8988T (cell line): ENCODE results near the gene KRTAP10-1.
"Not testable (repeated sequence)": the region's sequence is repeated elsewhere in the genome, so short reads cannot be mapped to it uniquely, and the experiment has no call there.

Experiments used
- DNase-seq: peaks from one replicate; pipeline ENCODE4 v3.0.0; 2011

Gene KRTAP10-1

GRCh38 chr21:44539991-44540666 is at the start of gene KRTAP10-1:
Gene KRTAP10-1, minus strand, starts transcription at chr21:44540195. Its CDS starts 45 bp downstream, at chr21:44540150.
- DNase-seq, result no peak

DNA sequence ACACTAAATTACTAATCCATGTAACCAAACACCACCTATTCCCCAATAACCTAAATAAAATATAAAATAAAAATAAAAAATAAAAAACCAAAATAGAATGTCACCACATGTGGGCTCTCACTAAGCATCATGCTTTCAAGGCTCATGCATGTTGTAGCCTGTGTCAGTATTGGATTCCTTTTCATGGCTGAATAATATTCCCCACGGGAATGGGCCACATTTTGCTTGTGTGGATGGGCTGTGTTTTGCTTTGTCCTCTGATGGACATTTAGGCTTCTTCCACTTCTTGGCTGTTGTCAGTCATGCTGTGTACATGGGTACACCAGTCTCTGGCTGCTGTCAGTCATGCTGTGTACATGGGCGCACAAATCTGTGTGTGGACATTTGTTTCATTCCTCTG is 49.1 kb upstream of the KRTAP10-1 start:
- no peak for DNase-seq

GRCh38 chr21:44585892-44586291 is 45.9 kb upstream of the KRTAP10-1 start:
- DNase-seq, result no peak

GRCh38 chr21:44583800-44584147 is 43.8 kb upstream of the KRTAP10-1 start:
- DNase-seq, result no peak

- no peak for DNase-seq
Measured at GRCh38 chr21:44583089-44583799, 43.2 kb upstream of the KRTAP10-1 start.

DNA sequence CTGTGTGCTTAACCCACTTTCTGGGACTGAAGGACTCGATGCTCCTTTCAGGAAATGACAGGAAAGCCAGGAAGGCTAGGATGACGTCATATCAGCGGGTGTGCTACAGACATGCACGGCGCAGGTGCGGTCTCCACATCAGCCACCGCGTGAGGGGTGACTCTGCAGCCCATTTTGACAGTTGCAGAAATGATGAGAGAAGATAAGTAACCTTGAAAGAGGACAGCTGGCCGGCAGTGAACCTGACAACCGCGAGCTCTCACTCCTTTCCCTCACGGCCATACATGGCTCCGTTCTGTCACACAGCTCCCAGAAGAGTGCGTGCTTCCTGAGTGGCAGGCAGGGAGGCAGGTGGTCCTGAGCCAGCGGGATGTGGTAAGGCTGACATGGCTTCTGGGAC is 42.1 kb upstream of the KRTAP10-1 start:
- DNase-seq, result no peak

- no peak for DNase-seq
Measured at GRCh38 chr21:44581158-44581557, 41.2 kb upstream of the KRTAP10-1 start.

DNA sequence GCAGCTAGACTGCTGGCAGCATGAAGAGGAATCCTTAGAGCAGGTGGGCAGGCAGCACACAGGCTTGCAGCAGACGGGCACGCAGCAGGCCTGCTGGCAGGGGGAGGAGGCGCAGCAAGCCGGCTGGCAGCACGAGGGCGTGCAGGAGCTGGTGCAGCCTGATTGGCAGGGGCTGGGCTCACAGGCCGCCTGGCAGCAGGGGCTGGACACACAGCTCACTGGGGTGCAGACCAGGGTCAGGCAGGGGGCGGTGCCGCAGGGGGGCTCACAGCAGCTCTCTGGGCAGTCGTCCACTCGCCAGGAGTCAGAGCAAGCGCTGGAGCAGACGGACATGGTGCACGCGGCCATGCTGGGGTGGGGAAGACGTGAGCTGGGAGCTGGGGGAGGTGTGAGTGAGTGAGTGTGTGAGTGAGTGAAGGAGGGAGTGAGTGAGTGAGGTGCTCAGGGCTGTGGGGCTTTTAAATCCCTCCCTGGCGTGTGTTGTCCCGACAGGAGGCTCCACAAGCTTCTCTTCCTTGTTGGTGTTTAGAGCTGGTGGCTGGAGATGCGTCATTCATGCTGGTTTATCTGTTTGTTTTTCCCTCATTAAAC is 40.3 kb upstream of the KRTAP10-1 start, which contains the start of gene KRTAP10-5:
TSS of gene KRTAP10-5 (minus strand) at position 374 of the 591 bp plus-strand sequence. CDS start at position 348, 26 bp downstream.
- DNase-seq, result not testable (repeated sequence)

DNA sequence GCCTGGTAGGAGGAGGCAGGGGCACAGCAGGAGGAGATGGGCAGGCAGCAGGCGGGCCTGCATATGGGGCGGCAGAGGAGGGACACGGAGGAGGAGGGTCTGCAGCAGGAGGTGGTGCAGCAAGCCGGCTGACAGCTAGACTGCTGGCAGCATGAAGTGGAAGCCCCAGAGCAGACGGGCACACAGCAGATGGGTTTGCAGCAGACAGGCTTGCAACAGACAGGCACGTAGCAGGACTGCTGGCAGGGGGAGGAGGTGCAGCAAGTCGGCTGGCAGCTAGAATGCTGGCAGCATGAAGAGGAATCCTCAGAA is 39.8 kb upstream of the KRTAP10-1 start:
- DNase-seq, result no peak

DNA sequence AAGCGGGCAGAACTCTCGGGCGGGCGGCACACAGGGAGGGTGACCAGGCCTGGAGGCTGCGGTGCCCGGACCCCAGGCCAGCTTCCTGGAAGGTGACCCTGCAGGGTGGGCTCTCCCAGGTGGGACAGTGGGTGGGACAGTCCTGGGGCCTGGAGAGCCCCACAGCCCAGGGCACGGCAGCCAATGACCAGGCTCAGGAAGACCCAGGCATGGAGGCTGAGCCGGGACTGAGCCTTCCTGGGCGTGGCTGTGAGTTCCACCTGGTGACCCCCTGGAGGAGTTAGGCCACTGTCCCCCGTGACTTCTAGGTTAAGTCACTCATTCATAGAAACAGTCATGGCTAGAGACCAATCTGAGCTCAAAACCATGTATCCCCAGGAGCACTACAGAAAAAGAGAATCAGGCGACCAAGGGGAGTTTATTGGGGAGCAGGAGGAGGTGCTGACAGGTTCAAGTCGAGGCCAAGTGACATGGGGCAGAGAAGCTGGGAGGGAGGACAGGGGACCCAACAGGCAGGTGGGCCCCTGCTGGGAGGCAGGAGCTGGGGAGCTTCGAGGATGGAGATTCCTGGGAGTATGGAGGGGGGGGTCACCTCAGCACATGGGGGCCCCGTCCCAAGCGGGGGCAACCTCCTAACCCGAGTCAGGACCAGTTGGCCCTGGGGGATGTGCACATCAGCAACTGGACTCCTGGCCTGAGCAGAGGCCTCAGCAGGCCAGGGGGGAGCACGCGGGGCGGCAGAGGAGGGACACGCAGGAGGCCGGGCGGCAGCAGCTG is 39.2 kb upstream of the KRTAP10-1 start:
- DNase-seq, result no peak

- no peak for DNase-seq
Measured at GRCh38 chr21:44578371-44579055, 38.5 kb upstream of the KRTAP10-1 start.

- no peak for DNase-seq
Measured at GRCh38 chr21:44576025-44576420, 36.0 kb upstream of the KRTAP10-1 start.

DNA sequence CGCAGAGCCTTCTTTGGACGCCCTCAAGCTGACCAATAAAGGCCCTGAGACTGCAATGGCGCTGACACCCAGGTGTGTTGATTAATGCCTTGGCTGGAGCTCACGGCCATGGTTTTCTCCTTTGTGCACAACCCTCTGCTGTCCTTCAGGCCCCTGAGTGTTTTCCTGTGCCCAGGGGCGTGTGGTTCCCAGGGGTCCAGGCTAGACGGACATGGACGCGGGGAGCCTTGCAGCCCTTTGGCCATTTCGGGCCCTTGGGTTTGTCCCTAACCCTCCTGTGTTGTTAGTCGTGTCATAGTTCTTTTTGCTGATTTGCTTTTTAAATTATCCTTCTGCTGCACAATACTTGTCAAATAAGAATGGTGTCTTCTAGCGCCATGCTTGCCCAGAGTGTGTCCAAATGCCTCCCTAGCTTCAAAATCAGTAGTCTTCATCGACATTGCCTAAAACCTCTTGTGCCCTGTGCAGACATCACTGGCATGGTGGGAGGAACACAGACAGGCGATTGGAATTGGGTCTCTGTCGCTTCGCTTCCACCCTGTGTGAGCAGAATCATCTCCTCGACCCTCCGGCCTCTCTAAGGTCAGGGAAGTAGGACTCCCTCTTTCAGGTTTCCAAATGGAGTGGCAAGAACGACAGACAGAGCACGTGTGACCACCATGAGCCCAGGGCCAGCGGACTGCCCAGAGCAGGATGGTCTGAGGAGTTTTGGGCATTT is 35.5 kb upstream of the KRTAP10-1 start:
- DNase-seq, result no peak

- DNase-seq, result no peak
Measured at GRCh38 chr21:44574457-44575306, 34.7 kb upstream of the KRTAP10-1 start.

- DNase-seq, result not testable (repeated sequence)
Measured at GRCh38 chr21:44573630-44574456, 33.8 kb upstream of the KRTAP10-1 start, which contains the start of gene KRTAP10-4. Gene KRTAP10-4, plus strand, starts transcription at chr21:44573729. Its CDS starts 30 bp downstream, at chr21:44573759.

- DNase-seq, result no peak
Measured at GRCh38 chr21:44572959-44573583, 33.1 kb upstream of the KRTAP10-1 start.

DNA sequence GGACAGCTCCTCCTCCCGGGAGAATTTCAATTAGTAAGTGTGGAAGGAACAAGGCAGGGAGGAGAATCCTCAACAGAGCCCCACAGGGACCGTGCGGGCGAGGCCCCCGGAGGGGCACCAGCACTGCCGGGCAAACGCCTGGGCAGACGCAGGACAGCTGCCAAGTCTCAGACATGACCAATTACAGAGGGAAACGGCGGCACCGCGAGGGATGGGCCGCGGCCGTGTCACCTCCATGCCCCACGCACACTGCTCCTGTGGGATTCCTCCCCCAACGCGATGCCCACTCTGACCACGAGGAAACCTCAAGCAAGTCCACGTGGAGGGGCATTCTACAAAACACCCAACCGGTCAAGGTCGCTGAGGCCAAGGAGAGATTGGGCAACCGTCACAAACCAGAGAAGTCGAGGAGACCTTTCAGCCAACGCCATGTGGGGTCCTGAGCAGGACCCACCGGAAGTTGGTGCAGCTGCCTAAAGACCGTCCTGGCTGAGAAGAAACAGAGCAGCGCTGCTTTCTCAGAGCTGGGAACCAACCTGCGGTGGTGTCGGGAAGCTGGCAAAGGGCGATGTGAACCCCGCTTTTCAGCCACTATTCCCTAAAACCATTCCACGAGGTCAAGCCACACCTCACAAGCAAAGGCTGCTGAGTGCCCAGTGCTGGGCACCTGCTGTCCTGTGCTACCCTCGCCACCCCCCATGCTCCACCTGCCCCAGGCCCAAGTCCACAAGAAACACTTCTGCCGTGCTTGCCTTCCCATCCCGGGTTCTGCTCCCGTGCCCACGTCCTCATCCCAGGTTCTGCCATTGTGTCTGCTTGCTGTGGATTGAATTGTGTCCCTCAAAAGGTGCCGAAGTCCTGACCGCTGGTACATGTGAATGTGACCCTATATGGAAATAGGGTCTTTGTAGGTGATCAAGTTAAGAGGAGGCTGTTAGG is 32.1 kb upstream of the KRTAP10-1 start:
- DNase-seq, result no peak

DNA sequence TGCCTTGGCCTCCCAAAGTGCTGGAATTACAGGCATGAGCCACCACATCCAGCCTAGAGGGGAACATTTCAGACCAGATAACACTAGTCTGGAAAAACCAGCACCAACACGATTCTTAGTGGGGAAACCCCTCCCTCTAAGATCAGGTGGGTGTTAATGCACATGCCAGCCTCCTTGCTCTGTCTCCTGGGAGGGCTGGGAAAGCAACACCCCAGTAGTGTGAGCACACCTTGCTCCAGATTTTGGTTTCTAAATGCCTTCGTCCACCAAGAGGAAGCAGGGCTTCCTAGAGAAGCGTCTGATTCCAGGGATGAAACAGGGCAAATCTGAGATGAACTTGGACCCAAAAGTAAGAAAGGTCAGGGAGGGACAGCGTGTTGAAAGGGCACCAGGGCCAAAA is 31.3 kb upstream of the KRTAP10-1 start:
- no peak for DNase-seq
